HCT116 (cell line): Measurements from ENCODE around the gene ECE1.

Source experiments
- CEBPB ChIP-seq: IDR thresholded peaks from 2 replicates; pipeline ENCODE4 v1.6.1; 2012; ENCODE audit warnings: low read depth
- CTCF ChIP-seq, 3 experiments: fragments of 200-600 bp in 1 of 3; sonication (generic) in 1 of 3; IDR thresholded peaks in 2 of 3; conservative IDR thresholded peaks in 1 of 3; 2 replicates each; pipeline ENCODE4 v1.5.1; 2012 to 2017; ENCODE audit warnings: low read depth in 2 of 3, low read length in 2 of 3, antibody characterized with exemption in 1 of 3, borderline replicate concordance in 1 of 3, control low read depth in 1 of 3, mild to moderate bottlenecking in 1 of 3, mixed read lengths in 1 of 3, mixed run types in 1 of 3, moderate library complexity in 1 of 3; ENCODE audit not compliant: insufficient read depth in 1 of 3
- EZH2phosphoT487 ChIP-seq: fragments of 200-600 bp; IDR thresholded peaks from 2 replicates; pipeline ENCODE4 v1.6.1; 2018; ENCODE audit warnings: antibody characterized with exemption, borderline replicate concordance
- MAX ChIP-seq: IDR thresholded peaks from 2 replicates; pipeline ENCODE4 v1.6.1; 2012
- POLR2A ChIP-seq: IDR thresholded peaks from 2 replicates; pipeline ENCODE4 v1.7.0; 2011; ENCODE audit warnings: borderline replicate concordance; ENCODE audit not compliant: insufficient read depth, insufficient read length; ENCODE audit errors: extremely low read depth
- POLR2AphosphoS5 ChIP-seq: IDR thresholded peaks from 2 replicates; pipeline ENCODE4 v1.6.1; 2011; ENCODE audit warnings: mild to moderate bottlenecking, low read depth, low read length, moderate library complexity
- RAD21 ChIP-seq: IDR thresholded peaks from 2 replicates; pipeline ENCODE4 v1.6.1; 2012; ENCODE audit warnings: low read depth, mild to moderate bottlenecking
- TCF7L2 ChIP-seq: IDR thresholded peaks from 2 replicates; pipeline ENCODE4 v1.7.0; 2011; ENCODE audit warnings: borderline replicate concordance, inconsistent platforms; ENCODE audit not compliant: insufficient read depth, insufficient read length; ENCODE audit errors: extremely low read depth

DNA sequence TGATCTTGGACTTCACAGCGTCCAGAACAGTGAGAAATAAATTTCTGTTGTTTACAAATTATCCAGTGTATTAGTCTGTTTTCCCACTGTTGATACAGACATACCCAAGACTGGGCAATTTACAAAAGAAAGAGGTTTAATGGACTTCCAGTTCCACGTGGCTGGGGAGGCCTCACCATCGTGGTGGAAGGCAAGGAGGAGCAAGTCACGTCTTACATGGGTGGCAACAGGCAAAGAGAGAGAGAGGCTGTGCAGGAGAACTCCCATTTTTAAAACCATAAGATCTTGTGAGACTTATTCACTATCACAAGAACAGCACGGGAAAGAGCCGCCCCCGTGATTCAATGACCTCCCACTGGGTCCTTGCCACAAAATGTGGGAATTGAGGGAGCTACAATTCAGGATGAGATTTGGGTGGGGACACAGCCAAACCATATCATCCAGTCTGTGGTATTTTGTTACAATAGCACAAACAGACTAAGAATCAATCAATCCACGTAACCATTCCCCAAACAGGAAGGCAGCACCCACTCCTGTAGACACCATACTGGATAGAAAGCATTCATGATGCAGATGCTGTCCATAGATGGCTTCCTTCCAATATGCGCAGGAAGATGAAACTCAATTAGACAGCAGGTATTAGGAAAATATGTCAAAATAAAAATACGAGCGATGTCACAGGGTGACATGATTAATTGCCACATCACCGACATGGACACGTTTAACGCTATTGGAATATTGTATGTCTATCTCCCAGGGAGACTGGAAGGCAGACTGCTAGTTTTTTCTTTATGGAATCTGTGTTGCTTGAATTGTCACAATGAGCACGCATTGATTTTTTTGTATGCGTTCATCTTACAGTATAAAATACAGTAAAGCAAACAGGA lies 22.8 kb downstream of the ECE1 start:
- TF ChIP-seq CTCF (IDR thresholded peaks at IDR 0.05 in 2 of 3, conservative IDR thresholded peaks at IDR 0.05 in 1 of 3; ENCODE audit: borderline replicate concordance in 1 of 3, insufficient read depth in 1 of 3, low read depth in 2 of 3, low read length in 2 of 3): no peak
- no peak for TF ChIP-seq POLR2A
- TF ChIP-seq CEBPB: no peak
- no peak for TF ChIP-seq MAX
- no peak for TF ChIP-seq POLR2AphosphoS5
- no peak for TF ChIP-seq TCF7L2
- no peak for TF ChIP-seq EZH2phosphoT487
- TF ChIP-seq RAD21: no peak
